HCT116 (cell line): Measurements from ENCODE around the gene MTHFSD.

Experiments used
- CTCF ChIP-seq, 3 experiments: fragments of 200-600 bp in 1 of 3; sonication (generic) in 1 of 3; IDR thresholded peaks in 2 of 3; conservative IDR thresholded peaks in 1 of 3; 2 replicates each; pipeline ENCODE4 v1.5.1; 2012 to 2017; ENCODE audit warnings: low read depth in 2 of 3, low read length in 2 of 3, antibody characterized with exemption in 1 of 3, borderline replicate concordance in 1 of 3, control low read depth in 1 of 3, mild to moderate bottlenecking in 1 of 3, mixed read lengths in 1 of 3, mixed run types in 1 of 3, moderate library complexity in 1 of 3; ENCODE audit not compliant: insufficient read depth in 1 of 3
- POLR2A ChIP-seq: IDR thresholded peaks from 2 replicates; pipeline ENCODE4 v1.7.0; 2011; ENCODE audit warnings: borderline replicate concordance; ENCODE audit not compliant: insufficient read depth, insufficient read length; ENCODE audit errors: extremely low read depth
- POLR2AphosphoS5 ChIP-seq: IDR thresholded peaks from 2 replicates; pipeline ENCODE4 v1.6.1; 2011; ENCODE audit warnings: mild to moderate bottlenecking, low read depth, low read length, moderate library complexity
- TCF7L2 ChIP-seq: IDR thresholded peaks from 2 replicates; pipeline ENCODE4 v1.7.0; 2011; ENCODE audit warnings: borderline replicate concordance, inconsistent platforms; ENCODE audit not compliant: insufficient read depth, insufficient read length; ENCODE audit errors: extremely low read depth
- YY1 ChIP-seq: IDR thresholded peaks from 2 replicates; pipeline ENCODE4 v1.6.1; 2011; ENCODE audit warnings: low read length, low read depth, moderate library complexity, mild to moderate bottlenecking; ENCODE audit not compliant: insufficient replicate concordance; ENCODE audit errors: extremely low read depth

DNA sequence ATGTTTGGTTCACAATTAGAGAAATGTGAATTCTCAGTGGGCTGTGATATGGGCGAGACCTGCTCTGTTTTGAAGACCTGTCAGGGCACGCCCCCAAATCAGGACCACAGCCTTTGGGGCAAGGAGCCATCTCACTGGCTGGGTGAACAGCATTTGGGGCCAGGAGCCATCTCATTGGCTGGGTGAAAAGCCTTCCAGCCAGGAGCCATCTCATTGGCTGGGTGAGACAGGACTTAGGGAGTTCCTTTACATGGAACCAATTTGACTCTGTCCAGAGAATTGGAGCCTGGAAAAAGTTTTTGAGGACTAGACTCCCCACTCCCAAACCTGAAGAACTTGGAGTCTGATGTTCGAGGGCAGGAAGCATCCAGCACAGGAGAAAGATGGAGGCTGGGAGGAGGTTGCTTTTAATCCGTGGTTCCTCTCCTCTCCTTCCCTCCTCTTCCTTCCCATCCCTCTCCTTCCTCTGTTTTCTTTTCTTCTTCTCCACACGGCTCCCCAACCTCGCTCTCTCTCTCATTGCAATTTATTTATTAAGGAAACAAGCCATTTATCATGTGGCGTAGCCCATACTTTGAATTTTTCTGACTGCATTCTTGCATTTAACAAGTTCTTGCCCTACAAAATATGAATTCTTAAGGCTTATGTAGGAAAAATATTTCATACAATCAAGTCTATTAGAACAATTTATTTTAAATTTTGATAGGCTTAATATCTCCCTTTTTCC, 43.0 kb upstream of the MTHFSD start:
- TF ChIP-seq CTCF (IDR thresholded peaks at IDR 0.05 in 2 of 3, conservative IDR thresholded peaks at IDR 0.05 in 1 of 3; ENCODE audit: borderline replicate concordance in 1 of 3, insufficient read depth in 1 of 3, low read depth in 2 of 3, low read length in 2 of 3) (no peak), YY1 (no peak), POLR2AphosphoS5 (no peak), TCF7L2 (no peak), POLR2A (no peak)
